Epithelial cell of esophagus (primary cell): ENCODE data around the gene FKTN.

Source experiments
- DNase-seq: peaks from one replicate; pipeline ENCODE4 v3.0.0; 2010; ENCODE audit warnings: low read depth
- H3K4me3 ChIP-seq: 2 replicates; pipeline ENCODE4 v1.5.1; 2011; ENCODE audit warnings: mild to moderate bottlenecking, low read length, control low read depth
- TF ChIP-seq, protein P1 (sequence below): IDR thresholded peaks from 2 replicates; pipeline ENCODE4 v1.5.1; 2011; ENCODE audit warnings: low read depth, mild to moderate bottlenecking, low read length, control low read depth, inconsistent platforms; ENCODE audit not compliant: insufficient read depth; ENCODE audit errors: missing control alignments

FKTN gene

DNA sequence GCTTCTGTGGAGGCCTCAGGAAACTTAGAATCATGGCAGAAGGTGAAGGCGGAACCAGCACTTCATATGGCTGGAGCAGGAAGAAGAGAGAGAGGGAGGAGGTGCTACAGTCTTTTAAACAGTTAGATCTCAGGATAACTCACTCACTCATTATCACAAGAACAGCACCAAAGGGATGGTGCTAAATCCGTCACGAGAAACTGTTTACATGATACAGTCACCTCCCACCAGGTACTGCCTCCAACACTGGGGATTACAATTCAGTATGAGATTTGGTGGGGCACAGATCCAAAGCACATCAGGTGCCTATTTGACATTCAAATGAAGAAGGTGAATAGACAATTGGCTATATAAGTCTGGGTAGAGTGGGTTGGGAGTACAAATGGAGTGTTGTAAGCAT lies 35.2 kb downstream of the FKTN start:
- TF ChIP-seq, protein P1, sequence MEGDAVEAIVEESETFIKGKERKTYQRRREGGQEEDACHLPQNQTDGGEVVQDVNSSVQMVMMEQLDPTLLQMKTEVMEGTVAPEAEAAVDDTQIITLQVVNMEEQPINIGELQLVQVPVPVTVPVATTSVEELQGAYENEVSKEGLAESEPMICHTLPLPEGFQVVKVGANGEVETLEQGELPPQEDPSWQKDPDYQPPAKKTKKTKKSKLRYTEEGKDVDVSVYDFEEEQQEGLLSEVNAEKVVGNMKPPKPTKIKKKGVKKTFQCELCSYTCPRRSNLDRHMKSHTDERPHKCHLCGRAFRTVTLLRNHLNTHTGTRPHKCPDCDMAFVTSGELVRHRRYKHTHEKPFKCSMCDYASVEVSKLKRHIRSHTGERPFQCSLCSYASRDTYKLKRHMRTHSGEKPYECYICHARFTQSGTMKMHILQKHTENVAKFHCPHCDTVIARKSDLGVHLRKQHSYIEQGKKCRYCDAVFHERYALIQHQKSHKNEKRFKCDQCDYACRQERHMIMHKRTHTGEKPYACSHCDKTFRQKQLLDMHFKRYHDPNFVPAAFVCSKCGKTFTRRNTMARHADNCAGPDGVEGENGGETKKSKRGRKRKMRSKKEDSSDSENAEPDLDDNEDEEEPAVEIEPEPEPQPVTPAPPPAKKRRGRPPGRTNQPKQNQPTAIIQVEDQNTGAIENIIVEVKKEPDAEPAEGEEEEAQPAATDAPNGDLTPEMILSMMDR = no peak
- no peak overlapping the region for H3K4me3 ChIP-seq
- DNase-seq = no peak

DNA sequence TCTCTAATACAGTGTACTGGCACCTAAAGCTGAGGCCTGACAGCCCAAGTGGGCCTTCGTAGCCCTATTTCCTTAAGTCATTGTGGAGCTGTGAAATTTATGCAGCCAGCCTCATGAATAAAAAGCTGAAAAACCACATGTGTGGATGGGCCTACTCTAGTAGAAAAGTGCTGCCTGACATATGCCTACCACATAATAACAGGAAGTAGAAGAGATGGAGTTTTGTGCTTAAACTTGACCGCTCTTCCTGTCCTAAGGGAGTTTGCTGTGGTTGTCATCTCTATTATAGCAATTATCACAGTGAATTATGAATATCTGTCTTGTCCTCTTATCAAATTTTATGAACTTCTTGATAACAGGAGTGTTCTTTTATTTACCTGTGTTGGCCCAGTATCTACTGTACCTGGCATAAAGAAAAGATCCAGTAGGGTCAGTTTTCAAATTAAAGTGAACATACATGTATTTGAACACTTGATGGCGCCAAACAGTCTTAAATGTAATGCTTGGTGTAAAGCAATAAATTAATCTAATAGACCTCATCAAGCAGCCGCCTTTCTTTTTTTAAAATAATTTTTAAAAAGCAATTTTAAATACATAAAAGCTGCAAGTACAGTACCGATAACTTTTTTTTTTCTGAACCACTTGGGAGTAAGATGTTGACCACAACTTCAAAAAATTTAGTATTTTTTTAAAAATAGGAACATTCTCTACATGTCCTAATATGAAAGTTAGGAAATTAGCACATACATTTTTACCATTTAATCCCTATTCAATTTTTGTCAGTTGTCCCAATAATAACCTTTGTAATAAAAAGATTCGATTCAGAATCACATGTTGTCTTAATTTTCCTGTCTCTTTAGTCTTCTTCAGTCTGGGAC lies 51.0 kb downstream of the FKTN start:
- peak; percentile 65 for DNase-seq
- TF ChIP-seq, protein P1 = peak; percentile 48

DNA sequence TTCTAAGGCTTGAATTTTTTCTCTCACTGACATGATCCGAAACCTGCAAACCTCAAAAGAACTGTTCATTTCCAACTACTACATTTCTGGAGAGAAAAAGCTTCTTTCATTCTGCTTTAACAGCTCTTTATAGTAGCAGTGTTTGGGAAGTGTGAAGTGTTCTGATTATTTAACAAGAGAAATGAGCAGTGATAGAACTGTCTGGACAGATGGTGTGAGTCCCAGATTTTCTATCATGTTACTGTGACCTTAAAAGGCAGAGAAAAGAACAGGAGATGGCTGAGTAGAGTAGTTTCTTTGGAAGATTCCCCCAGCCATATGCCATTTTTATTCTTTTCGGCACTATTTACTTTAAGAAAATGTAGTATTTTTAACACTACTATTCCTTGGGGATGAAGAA lies 63.1 kb downstream of the FKTN start:
- no peak overlapping the region for H3K4me3 ChIP-seq
- no peak for DNase-seq
- TF ChIP-seq, protein P1 = no peak

More for the DNA sequence above, 51.0 kb downstream of the FKTN start:
- H3K4me3 ChIP-seq = no peak overlapping the region

DNA sequence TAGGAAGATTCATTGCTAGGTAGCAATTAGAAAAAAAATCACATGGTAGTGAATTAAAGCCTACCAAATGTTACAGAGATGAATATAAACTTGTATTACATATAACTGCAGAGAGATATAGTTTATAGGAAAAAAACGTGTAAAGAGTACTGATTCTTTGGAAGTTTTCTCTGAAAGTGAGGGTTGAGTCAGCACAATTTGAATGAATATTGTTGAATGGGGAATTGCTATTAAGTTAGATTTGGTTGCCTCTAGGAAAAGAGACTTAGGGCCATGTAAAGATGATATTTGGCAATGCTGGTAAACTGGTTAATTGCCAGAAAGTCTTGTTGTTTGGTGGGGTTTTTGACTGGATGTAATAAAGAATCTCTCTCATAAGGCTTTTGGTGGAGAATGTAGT lies 67.2 kb downstream of the FKTN start:
- no peak for DNase-seq
- TF ChIP-seq, protein P1 = no peak
- no peak overlapping the region for H3K4me3 ChIP-seq

DNA sequence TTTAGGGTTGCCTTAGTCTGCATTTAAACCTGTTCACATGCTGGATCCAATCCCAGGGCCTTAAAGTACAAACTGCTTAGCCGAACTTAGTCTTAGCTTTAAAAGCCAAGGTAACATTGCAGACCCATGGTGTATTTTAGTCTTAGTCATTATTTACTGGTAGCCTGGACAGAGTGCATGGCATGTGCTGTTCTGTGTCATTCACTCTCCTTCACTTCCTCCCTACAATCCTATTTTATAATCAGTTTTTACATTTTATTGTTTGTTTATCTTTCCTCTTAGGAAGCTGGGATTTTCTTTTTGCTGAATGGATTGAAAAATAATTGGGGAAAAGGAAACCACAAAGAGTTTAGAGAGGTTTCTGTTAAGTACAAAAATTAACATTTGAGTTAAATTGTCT lies 74.9 kb downstream of the FKTN start:
- TF ChIP-seq, protein P1 = no peak
- no peak overlapping the region for H3K4me3 ChIP-seq
- no peak for DNase-seq

DNA sequence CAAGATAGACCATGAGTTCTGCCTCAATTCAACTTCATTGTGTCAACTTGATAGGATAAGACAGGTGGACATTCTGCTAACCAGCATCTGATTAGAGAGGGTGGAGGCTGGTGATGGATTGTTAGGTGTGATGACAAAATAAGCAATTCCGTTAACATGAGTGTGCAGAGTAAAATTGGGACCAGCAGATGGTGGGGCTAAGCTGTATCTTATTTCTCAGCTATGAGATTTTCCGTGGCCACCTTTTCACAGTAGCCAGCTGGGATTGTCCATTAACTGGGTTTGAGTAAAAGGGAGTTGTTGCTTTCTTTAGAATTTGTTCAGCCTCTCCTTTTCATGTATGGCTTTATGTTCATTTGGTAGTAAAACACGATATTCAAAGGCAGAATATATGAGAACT lies 75.5 kb downstream of the FKTN start:
- H3K4me3 ChIP-seq = no peak overlapping the region
- DNase-seq = no peak
- TF ChIP-seq, protein P1 = no peak

DNA sequence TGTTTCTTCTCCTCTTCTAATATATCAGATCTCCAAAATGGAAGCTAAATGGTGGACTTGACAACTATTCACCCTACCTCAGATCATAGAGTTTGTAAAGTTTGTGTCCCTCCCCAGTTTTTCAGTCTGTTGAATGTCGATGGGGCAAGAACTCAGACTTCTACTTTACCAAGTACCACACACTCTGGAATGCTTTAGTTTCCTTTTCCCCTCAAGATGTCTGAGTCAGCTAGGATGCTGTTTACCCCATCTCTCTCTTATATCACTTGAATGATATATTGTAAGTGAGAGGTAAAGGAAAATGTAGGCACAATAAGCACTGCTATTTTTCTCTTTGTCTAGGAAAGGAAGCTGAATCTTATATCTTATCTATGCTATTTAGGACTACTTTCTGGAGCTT lies 78.4 kb downstream of the FKTN start:
- TF ChIP-seq, protein P1 = no peak
- DNase-seq = no peak
- H3K4me3 ChIP-seq = no peak overlapping the region
